ENCODE data around the gene SYNJ1.

The SYNJ1 gene

GRCh38 chr21:32608851-32609250 lies 119.0 kb downstream of the SYNJ1 start:
- DNase-seq = no peak

- no peak for DNase-seq
Measured at GRCh38 chr21:32605469-32605868, 122.3 kb downstream of the SYNJ1 start.

- no peak for DNase-seq
Measured at GRCh38 chr21:32604464-32604863, 123.3 kb downstream of the SYNJ1 start.

- DNase-seq = no peak
Measured at GRCh38 chr21:32603131-32603530, 124.7 kb downstream of the SYNJ1 start.

- no peak for DNase-seq
Measured at GRCh38 chr21:32602099-32602498, 125.7 kb downstream of the SYNJ1 start.

- DNase-seq = no peak
Measured at GRCh38 chr21:32599526-32599925, 128.3 kb downstream of the SYNJ1 start.

- DNase-seq = no peak
Measured at GRCh38 chr21:32599091-32599490, 128.7 kb downstream of the SYNJ1 start.

GRCh38 chr21:32597205-32597604 lies 130.6 kb downstream of the SYNJ1 start:
- no peak for DNase-seq

GRCh38 chr21:32595431-32595830 lies 132.4 kb downstream of the SYNJ1 start:
- no peak for DNase-seq

- no peak for DNase-seq
Measured at GRCh38 chr21:32593690-32594089, 134.1 kb downstream of the SYNJ1 start.

GRCh38 chr21:32592929-32593502 lies 134.8 kb downstream of the SYNJ1 start:
- no peak for DNase-seq

GRCh38 chr21:32590130-32590529 lies 137.7 kb downstream of the SYNJ1 start:
- no peak for DNase-seq

GRCh38 chr21:32587651-32588050 lies 140.2 kb downstream of the SYNJ1 start:
- DNase-seq = no peak

GRCh38 chr21:32587120-32587519 lies 140.7 kb downstream of the SYNJ1 start:
- DNase-seq = no peak

GRCh38 chr21:32585970-32586369 lies 141.8 kb downstream of the SYNJ1 start:
- no peak for DNase-seq

- no peak for DNase-seq
Measured at GRCh38 chr21:32585042-32585710, 142.6 kb downstream of the SYNJ1 start, which contains the start of gene TCP10L. TCP10L (minus strand) TSS chr21:32585523; CDS start chr21:32584304, 1,219 bp downstream.

- DNase-seq = no peak
Measured at GRCh38 chr21:32584472-32584871, 143.3 kb downstream of the SYNJ1 start.

GRCh38 chr21:32581732-32582131 lies 146.1 kb downstream of the SYNJ1 start:
- no peak for DNase-seq

GRCh38 chr21:32580949-32581348 lies 146.9 kb downstream of the SYNJ1 start:
- no peak for DNase-seq

Data from NCI-H1092 (cell line).